B cell (primary cell): ENCODE results near the gene ZMYM2. TPM values are rescaled to one million over a fixed set of nuclear protein-coding genes. Genes with fewer than 3 reads are reported as not detected.
A peak's percentile ranks its signal among the peaks of the same experiment; 100 is the strongest.

Experiments
- ATAC-seq: fragments of 200-7000 bp; cut with Tn5 transposase; one replicate; pipeline ENCODE4 v1.10.0; 2021; ENCODE audit warnings: low read depth, mild to moderate bottlenecking, moderate number of reproducible peaks, moderate library complexity
- CTCF ChIA-PET: fragments of 350-600 bp; sonication (Branson Sonifier 250); formaldehyde crosslinking; loops from one replicate; lab custom pipeline; 2021; ENCODE audit warnings: antibody characterized with exemption, inconsistent platforms; lab: Charles Lee
- POLR2A ChIA-PET: fragments of 350-600 bp; sonication (Branson Sonifier 250); formaldehyde crosslinking; loops from one replicate; lab custom pipeline; 2021; ENCODE audit warnings: antibody characterized with exemption; lab: Charles Lee
- DNase-seq: peaks from one replicate; pipeline ENCODE4 v3.0.0; 2013
- H2AFZ ChIP-seq: 2 replicates; pipeline ENCODE4 v1.6.1; 2012; ENCODE audit warnings: mild to moderate bottlenecking, low read depth, low read length; ENCODE audit not compliant: insufficient read depth, poor library complexity, severe bottlenecking
- H3K27ac ChIP-seq, 2 donors: 1 replicate in 1 of 2; 2 replicates in 1 of 2; pipeline ENCODE4 v1.5.1; 2012 to 2013; ENCODE audit warnings: low read length in 2 of 2, mild to moderate bottlenecking in 2 of 2, moderate library complexity in 1 of 2
- H3K27me3 ChIP-seq, 4 experiments: fragments of 200-600 bp in 1 of 4; sonication (generic) in 1 of 4; replicated peaks in 1 of 4; 1 replicate in 2 of 4; 2 replicates in 2 of 4; pipeline versions ENCODE4 v1.6.1 to v1.7.0; 2013 to 2016; ENCODE audit warnings: low read length in 3 of 4, mild to moderate bottlenecking in 2 of 4, mixed read lengths in 1 of 4, moderate library complexity in 1 of 4; ENCODE audit not compliant: insufficient read depth in 4 of 4, control insufficient read depth in 3 of 4; ENCODE audit errors: control extremely low read depth in 1 of 4
- H3K36me3 ChIP-seq, 2 experiments: replicated peaks in 1 of 2; 1 replicate in 1 of 2; 2 replicates in 1 of 2; pipeline versions ENCODE4 v1.6.1 to v1.7.1; 2013; ENCODE audit warnings: low read length in 1 of 2; ENCODE audit not compliant: insufficient read depth in 2 of 2, control insufficient read depth in 1 of 2; ENCODE audit errors: control extremely low read depth in 1 of 2, extremely low read depth in 1 of 2
- H3K4me1 ChIP-seq, 2 donors: fragments of 200-600 bp in 1 of 2; sonication (generic) in 1 of 2; 1 replicate in 1 of 2; 2 replicates in 1 of 2; pipeline versions ENCODE4 v1.5.1 to v1.6.1; 2013 to 2017; ENCODE audit warnings: low read length in 2 of 2; ENCODE audit not compliant: control insufficient read depth in 2 of 2, insufficient read depth in 2 of 2
- H3K4me2 ChIP-seq: replicated peaks from 2 replicates; pipeline ENCODE3; 2012; ENCODE audit warnings: mild to moderate bottlenecking, low read depth, low read length; ENCODE audit not compliant: poor library complexity, severe bottlenecking
- H3K4me3 ChIP-seq, 5 experiments: fragments of 200-600 bp in 1 of 5; sonication (generic) in 1 of 5; 1 replicate in 3 of 5; 2 replicates in 2 of 5; pipeline versions ENCODE4 v1.5.1 to v1.7.0; 2011 to 2016; ENCODE audit warnings: low read length in 4 of 5, mild to moderate bottlenecking in 4 of 5, low read depth in 2 of 5, control low read depth in 1 of 5, moderate library complexity in 1 of 5; ENCODE audit not compliant: insufficient read depth in 1 of 5; ENCODE audit errors: control extremely low read depth in 1 of 5, extremely low read depth in 1 of 5
- H3K79me2 ChIP-seq: fragments of 200-600 bp; sonication (generic); one replicate; pipeline ENCODE4 v1.6.0; 2016; ENCODE audit warnings: low read length; ENCODE audit not compliant: control insufficient read depth, insufficient read depth
- H3K9ac ChIP-seq: fragments of 200-600 bp; sonication (generic); 2 replicates; pipeline ENCODE4 v1.6.1; 2017; ENCODE audit warnings: mild to moderate bottlenecking, low read length, moderate library complexity
- H3K9me3 ChIP-seq, 3 donors: one replicate each; pipeline versions ENCODE4 v1.6.1 to v1.7.1; 2013; ENCODE audit warnings: low read length in 2 of 3; ENCODE audit not compliant: control insufficient read depth in 2 of 3, insufficient read depth in 1 of 3; ENCODE audit errors: control extremely low read depth in 1 of 3
- H4K20me1 ChIP-seq: 2 replicates; pipeline ENCODE4 v1.6.0; 2012; ENCODE audit warnings: mild to moderate bottlenecking, low read length; ENCODE audit not compliant: insufficient read depth, control insufficient read depth, poor library complexity, severe bottlenecking
- H3K27ac Mint-ChIP-seq: one replicate; pipeline ENCODE4 v1.8.0; 2021; ENCODE audit warnings: mixed read lengths
- H3K27me3 Mint-ChIP-seq: one replicate; pipeline ENCODE4 v1.8.0; 2021; ENCODE audit warnings: mixed read lengths
- H3K4me1 Mint-ChIP-seq: one replicate; pipeline ENCODE4 v1.8.0; 2021; ENCODE audit warnings: mixed read lengths
- H3K4me3 Mint-ChIP-seq: one replicate; pipeline ENCODE4 v1.8.0; 2021; ENCODE audit warnings: mixed read lengths
- H3K9me3 Mint-ChIP-seq: one replicate; pipeline ENCODE4 v1.8.0; 2022; ENCODE audit warnings: mixed read lengths; ENCODE audit not compliant: insufficient read depth
- CTCF ChIP-seq: fragments of 200-600 bp; IDR thresholded peaks from one replicate; pipeline ENCODE4 v1.8.0; 2022; ENCODE audit warnings: antibody characterized with exemption, mild to moderate bottlenecking
- EZH2 ChIP-seq: IDR thresholded peaks from 2 replicates; pipeline ENCODE4 v1.6.1; 2012; ENCODE audit warnings: borderline replicate concordance, low read depth, mild to moderate bottlenecking, moderate library complexity, low read length; ENCODE audit not compliant: insufficient read depth, poor library complexity, severe bottlenecking
- WGBS: methylation state at CpG from one replicate; pipeline ENCODE4 v1.1.5; 2013; ENCODE audit warnings: missing lambda C conversion rate; ENCODE audit not compliant: insufficient coverage; 5-methylcytosine and 5-hydroxymethylcytosine counted together
- intact Hi-C: fragments of 100-400 bp; cut with micrococcal nuclease; formaldehyde crosslinking; loops from one replicate; pipeline ENCODE4 v1.10.0; 2022
- polyA plus RNA-seq: library from polyadenylated mRNA; depleted of rRNA; stranded (reverse); fragments of >200 nt; gene quantifications from 2 replicates; pipeline ENCODE4 v1.2.3, GENCODE V29; 2012
- total RNA-seq, 2 donors: library from RNA; stranded (reverse); fragments of 120-200 nt in 1 of 2; gene quantifications; 1 replicate in 1 of 2; 2 replicates in 1 of 2; pipeline versions ENCODE4 v1.2.3 to v1.2.4, GENCODE V29; 2013 to 2022

Gene ZMYM2
- total and polyA plus RNA-seq, 2 donors (not counting 1 experiment from before 2014, with no cell fraction given): 21.7 to 131 TPM

- CTCF ChIA-PET: interaction anchor here (0.7 to 1.2 kb wide), 12 partner anchors 9 to 326 kb away, joined by 3 to 17 read pairs (median 4); partner anchors contain the start of gene ZMYM5
- Histone ChIP-seq H3K4me1 (peaks cover 8 to 15% of the 10 kb centered on the region in 2 donors), H3K4me3 (peak overlapping the region; percentile 78 to 90 (median 85)), H3K9ac (peak overlapping the region; percentile 82), H3K4me2 (peak overlapping the region; percentile 86), H3K27ac (peak overlapping the region; percentile 90 to 96), H2AFZ (peak overlapping the region; percentile 82), H3K9me3 (no peaks in the 10 kb centered on the region), H3K27me3 (no peaks in the 10 kb centered on the region), H3K79me2 (peaks cover 40% of the 10 kb centered on the region), H3K36me3 (peaks cover 5 to 7% of the 10 kb centered on the region in 2 experiments), H4K20me1 (peaks cover 20% of the 10 kb centered on the region)
- 0% methylated on average over 6 of the region's 13 CpGs for WGBS
- TF ChIP-seq EZH2 (no peak), CTCF (peak; percentile 87)
- peak; percentile 44 for ATAC-seq
- Mint-ChIP-seq H3K4me1 (peaks cover 31% of the 10 kb centered on the region), H3K9me3 (no peaks in the 10 kb centered on the region), H3K4me3 (peak overlapping the region; percentile 99), H3K27me3 (no peaks in the 10 kb centered on the region), H3K27ac (peak overlapping the region; percentile 99)
- POLR2A ChIA-PET: interaction anchor here (0.7 to 1.0 kb wide), 2 partner anchors 96 to 177 kb away, joined by 5 to 7 read pairs; partner anchors contain the start of gene PSPC1
- intact Hi-C loops: loop anchor here (1.0 to 10.0 kb wide), 5 partner anchors 33 to 605 kb away; partner anchors contain the start of genes IFT88, PSPC1 and ZMYM5
- peak; percentile 92 for DNase-seq
Measured at GRCh38 chr13:19959831-19960652, 1.5 kb downstream of the ZMYM2 start.

- no peak overlapping the region for H2AFZ ChIP-seq
- H3K36me3 ChIP-seq: peaks cover 5 to 7% of the 10 kb centered on the region in 2 experiments
- H3K27ac ChIP-seq: peak overlapping the region in 1 of 2 donors; percentile 16
- ChIA-PET POLR2A (interaction anchor here (1.0 kb wide), 1 partner anchor 96 kb away, joined by 7 read pairs; no protein-coding TSS in a partner anchor), CTCF (interaction anchor here (0.7 to 1.2 kb wide), 7 partner anchors 8 to 326 kb away, joined by 3 to 17 read pairs (median 4); no protein-coding TSS in a partner anchor)
- Mint-ChIP-seq H3K27ac (peak overlapping the region; percentile 56), H3K4me3 (peak overlapping the region; percentile 99), H3K4me1 (peaks cover 35% of the 10 kb centered on the region), H3K9me3 (no peaks in the 10 kb centered on the region), H3K27me3 (no peaks in the 10 kb centered on the region)
- TF ChIP-seq EZH2 (no peak), CTCF (no peak)
- H3K4me1 ChIP-seq: peaks cover 8 to 15% of the 10 kb centered on the region in 2 donors
- no peaks in the 10 kb centered on the region for H3K27me3 ChIP-seq
- no peaks in the 10 kb centered on the region for H3K9me3 ChIP-seq
- H3K4me3 ChIP-seq: peak overlapping the region in 1 of 5 experiments; percentile 11
- WGBS: no CpG with 5 or more reads among the region's 2 CpGs
- peaks cover 46% of the 10 kb centered on the region for H3K79me2 ChIP-seq
- no peak for DNase-seq
- H3K9ac ChIP-seq: no peak overlapping the region
- ATAC-seq: no peak
- peaks cover 20% of the 10 kb centered on the region for H4K20me1 ChIP-seq
- intact Hi-C loops: loop anchor here (1.0 kb wide), 2 partner anchors 33 to 97 kb away; partner anchors contain the start of gene ZMYM5
- peak overlapping the region; percentile 86 for H3K4me2 ChIP-seq
Measured at GRCh38 chr13:19960653-19960976, 2.1 kb downstream of the ZMYM2 start.
